Measurements from ENCODE around the gene CD300LG. TPM values are rescaled to one million over a fixed set of nuclear protein-coding genes. Genes with fewer than 3 reads are reported as not detected.

Gene CD300LG
- total RNA-seq, 1 experiment from 2014 or later, result not detected

GRCh38 chr17:43853546-43853945, 6.6 kb downstream of the CD300LG start:
- CTCF ChIA-PET, result no interaction called here
- Histone ChIP-seq H3K9me2 (ENCODE audit: insufficient read depth) (no peaks in the 10 kb centered on the region), H3K9me3 (ENCODE audit: control insufficient read depth in 1 of 2, insufficient read depth in 1 of 2, low read depth in 1 of 2, low read length in 2 of 2) (no peaks in the 10 kb centered on the region), H3K27ac (ENCODE audit: low read depth, low read length) (no peak overlapping the region), H2AFZ (ENCODE audit: low read depth, low read length, poor library complexity, severe bottlenecking) (no peak overlapping the region), H3K9ac (ENCODE audit: low read length) (no peak overlapping the region), H3K79me2 (ENCODE audit: insufficient read depth, low read length) (no peaks in the 10 kb centered on the region), H4K20me1 (ENCODE audit: insufficient read depth) (no peaks in the 10 kb centered on the region), H3K4me1 (ENCODE audit: control insufficient read depth in 1 of 2, insufficient read depth in 2 of 2, low read length in 2 of 2) (no peaks in the 10 kb centered on the region), H3K4me3 (replicated peaks in 1 of 2; ENCODE audit: low read depth in 1 of 2, low read length in 2 of 2) (no peak overlapping the region), H3K36me3 (ENCODE audit: control insufficient read depth in 1 of 2, insufficient read depth in 2 of 2, low read length in 2 of 2) (no peaks in the 10 kb centered on the region), H3K27me3 (ENCODE audit: insufficient read depth, low read length) (no peaks in the 10 kb centered on the region), H3K4me2 (ENCODE audit: low read length) (no peak overlapping the region)
- no TSS peak for BruUV-seq (replicated peaks)
- DNase-seq (ENCODE audit: low read depth, low spot score) (no peak), ATAC-seq (no peak)
- TF ChIP-seq SP1 (IDR thresholded peaks at IDR 0.05; ENCODE audit: low read depth), result no peak
- no peak for TF ChIP-seq CTCF (IDR thresholded peaks at IDR 0.05 in 2 of 3, conservative IDR thresholded peaks at IDR 0.05 in 1 of 3; ENCODE audit: borderline replicate concordance in 1 of 3, insufficient read depth in 1 of 3, low read depth in 2 of 3, low read length in 2 of 3)
- no peak for TF ChIP-seq EZH2phosphoT487 (IDR thresholded peaks at IDR 0.05; ENCODE audit: borderline replicate concordance)
- no peak for TF ChIP-seq CBX3 (IDR thresholded peaks at IDR 0.05; ENCODE audit: low read depth)
- TF ChIP-seq YY1 (IDR thresholded peaks at IDR 0.05; ENCODE audit: extremely low read depth, insufficient replicate concordance, low read depth, low read length), result no peak
- TF ChIP-seq POLR2A (IDR thresholded peaks at IDR 0.05; ENCODE audit: borderline replicate concordance, extremely low read depth, insufficient read depth, insufficient read length), result no peak
- TF ChIP-seq POLR2AphosphoS5 (IDR thresholded peaks at IDR 0.05; ENCODE audit: low read depth, low read length), result no peak
- no peak for TF ChIP-seq ATF3 (IDR thresholded peaks at IDR 0.05)
- TF ChIP-seq JUND (IDR thresholded peaks at IDR 0.05), result no peak
- TF ChIP-seq SIN3A (IDR thresholded peaks at IDR 0.05; ENCODE audit: low read depth), result no peak
- no peak for TF ChIP-seq SRF (IDR thresholded peaks at IDR 0.05; ENCODE audit: low read depth)
- no peak for TF ChIP-seq RAD21 (IDR thresholded peaks at IDR 0.05; ENCODE audit: low read depth)
- TF ChIP-seq ZFX (IDR thresholded peaks at IDR 0.05), result no peak
- TF ChIP-seq TCF7L2 (IDR thresholded peaks at IDR 0.05; ENCODE audit: borderline replicate concordance, extremely low read depth, insufficient read depth, insufficient read length), result no peak
- TF ChIP-seq ZNF274 (IDR thresholded peaks at IDR 0.05; ENCODE audit: low read depth, low read length), result no peak
- RAD21 ChIA-PET (ENCODE audit: low non-redundant PET in 1 of 2, low total read pairs in 2 of 2, uncharacterized antibody in 2 of 2, unreplicated experiment in 2 of 2), result no interaction called here
- POLR2A ChIA-PET, result no interaction called here
- intact Hi-C loops (cut with micrococcal nuclease), result no loop called here
